ENCODE results near the gene BST1.
A peak's percentile ranks its signal among the peaks of the same experiment; 100 is the strongest.

BST1 gene

DNA sequence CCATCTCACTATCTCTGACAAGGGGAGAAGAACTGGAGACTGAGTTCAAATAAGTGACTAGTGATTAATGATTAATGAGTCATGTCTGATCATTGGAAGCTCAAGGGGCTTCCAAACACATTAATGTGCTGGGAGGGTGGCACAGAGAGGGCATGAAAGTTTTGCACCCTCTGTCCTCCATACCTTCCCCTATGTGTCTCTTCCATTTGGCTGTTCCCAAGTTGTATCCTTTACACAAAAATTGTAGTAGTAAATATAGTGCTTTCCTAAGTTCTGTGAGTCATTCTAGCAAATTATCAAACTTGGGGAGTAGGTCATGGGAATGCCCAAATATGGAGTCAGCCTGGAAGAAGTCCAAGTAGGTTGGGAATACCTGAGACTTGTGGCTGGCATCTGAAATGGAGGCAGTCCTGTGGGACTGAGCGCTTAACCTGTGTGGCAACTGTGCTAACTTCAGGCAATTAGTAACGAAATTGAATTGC, 25.3 kb upstream of the BST1 start:
- DNase-seq: no peak

DNA sequence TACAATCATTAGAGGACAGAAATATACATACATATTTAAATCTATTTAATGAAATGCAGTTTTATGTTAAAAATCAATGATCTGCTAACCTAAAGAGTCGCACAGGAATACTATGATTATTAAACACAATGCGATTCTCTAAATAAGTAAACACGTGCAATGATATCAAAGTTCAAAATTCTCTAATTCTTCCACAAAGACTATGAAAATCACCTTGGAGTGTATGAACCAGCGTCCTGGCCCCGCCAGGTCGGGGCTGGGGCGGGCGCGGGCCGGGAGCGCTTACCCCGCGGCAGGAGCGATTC, 21.8 kb upstream of the BST1 start:
- no peak for DNase-seq

DNA sequence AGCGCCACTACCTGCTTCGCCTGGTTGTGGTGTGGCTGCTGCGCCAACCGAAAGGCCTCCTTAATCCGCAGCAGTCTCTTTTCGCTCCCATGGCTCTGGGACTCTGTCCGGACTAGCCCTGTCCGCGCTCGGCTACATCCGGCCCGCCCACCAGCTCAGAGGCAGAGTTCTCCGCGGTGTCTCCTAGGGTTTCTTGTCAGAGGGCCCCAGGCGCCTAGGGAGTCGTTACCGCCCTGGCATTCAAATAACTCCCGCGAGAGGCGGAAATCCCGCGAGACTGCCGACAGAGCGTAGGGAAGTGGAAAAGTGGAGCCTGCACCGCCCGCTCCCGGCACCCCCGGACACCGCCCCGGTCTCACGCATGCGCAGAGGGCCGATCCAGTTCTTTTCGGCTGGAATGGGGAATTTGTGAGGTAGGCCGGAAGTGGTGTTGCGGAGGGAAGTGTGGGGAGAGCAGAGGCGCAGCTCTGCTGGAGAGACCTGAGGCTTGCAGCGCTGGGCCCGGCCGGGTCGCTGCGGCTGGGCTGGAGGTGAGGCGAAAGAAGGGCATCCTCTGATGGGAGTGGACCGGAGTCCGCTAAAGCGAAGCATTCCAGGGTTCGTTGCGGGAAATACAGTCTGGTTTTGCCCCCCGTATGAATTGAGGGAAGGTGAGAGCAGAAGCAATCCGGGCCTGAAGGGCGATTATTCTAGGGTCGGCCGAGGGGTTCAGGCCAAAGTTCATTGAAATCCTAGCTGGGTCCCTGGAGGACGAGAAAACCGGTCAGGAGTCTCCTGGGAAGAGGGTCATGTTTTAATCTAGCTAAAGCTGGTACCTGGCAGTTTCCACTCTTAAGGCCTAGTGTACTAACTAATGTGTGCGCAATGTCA, 21.3 kb upstream of the BST1 start, which contains the start of gene FAM200B:
Gene FAM200B, plus strand, starts transcription at position 456 of the 870 bp plus-strand sequence. CDS start 5,151 bp downstream, outside the sequence.
- peak; percentile 100 for DNase-seq

DNA sequence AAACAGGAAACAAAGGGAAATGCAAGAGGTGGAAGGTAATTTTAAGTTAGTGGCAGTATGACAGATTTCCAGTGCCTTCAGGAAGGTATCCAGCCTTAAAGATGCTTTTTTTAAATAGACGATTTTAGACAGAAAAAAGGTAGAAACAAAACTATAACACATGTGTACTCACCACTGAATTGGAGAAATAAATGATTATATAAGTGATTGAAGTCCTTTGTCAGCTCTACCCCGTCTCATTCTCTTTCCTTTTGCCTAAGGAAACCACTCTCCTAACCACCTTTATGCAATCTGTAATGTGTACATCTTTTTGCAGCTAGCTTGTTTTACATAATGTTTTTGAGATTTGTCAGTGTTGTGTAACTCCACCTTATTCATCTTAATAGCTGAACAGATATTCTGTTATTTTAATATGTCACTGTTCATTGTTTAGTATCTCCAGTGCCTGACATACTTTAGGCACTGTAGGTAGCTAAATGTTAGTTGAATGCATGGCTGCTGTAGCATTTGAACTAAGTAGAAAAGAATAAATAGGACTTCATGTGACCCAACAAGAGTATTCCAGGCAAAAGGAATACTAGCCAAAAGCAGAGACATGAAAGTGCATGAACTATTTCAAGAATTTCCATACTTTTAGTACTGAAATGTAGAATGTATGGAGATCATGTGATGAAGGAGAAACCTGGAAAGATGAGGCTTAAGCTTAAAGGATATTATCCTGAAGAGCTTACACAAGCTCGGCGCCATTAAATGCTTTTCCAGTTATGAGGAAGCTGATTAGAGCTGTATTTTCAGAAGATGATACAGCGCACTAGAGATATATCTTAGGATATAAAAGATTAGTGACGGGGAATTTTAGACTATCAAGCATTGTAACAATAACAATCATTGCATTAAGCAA, 20.4 kb upstream of the BST1 start:
- no peak for DNase-seq

DNA sequence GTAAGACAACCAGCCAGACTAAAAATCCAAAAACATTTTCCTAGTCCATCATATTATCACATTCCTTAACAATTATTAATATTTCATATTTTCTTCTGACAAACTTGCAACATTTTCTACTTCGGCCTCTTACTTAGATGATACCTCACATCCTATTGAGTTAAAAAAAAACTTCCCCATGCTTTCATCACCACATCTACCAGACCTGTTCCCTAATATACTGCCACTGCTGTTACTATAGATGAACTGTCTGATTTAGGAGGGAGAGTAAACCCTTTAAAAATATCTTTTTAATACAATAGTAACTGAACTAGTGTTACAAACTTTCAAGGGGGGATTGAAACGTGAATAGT, 19.7 kb upstream of the BST1 start:
- no peak for DNase-seq

DNA sequence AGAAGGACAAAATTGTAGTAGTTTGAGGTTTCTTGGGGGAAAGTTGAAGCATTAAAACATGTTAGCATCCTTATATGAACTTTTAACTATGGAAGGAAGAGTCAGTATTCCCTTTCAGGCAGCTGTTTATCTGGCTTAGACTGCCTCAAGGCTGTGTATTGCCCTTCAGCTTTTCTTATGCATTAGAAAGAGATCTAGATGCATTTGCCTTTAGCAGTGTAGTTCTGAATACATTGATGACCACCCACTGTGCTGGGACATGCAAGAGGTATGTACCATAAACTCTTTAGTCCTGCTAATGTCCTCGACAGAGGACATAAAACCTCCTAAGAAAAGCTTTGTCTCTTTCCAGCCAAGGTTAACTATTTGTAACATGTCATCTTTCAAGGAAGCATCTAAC, 18.4 kb upstream of the BST1 start:
- no peak for DNase-seq

DNA sequence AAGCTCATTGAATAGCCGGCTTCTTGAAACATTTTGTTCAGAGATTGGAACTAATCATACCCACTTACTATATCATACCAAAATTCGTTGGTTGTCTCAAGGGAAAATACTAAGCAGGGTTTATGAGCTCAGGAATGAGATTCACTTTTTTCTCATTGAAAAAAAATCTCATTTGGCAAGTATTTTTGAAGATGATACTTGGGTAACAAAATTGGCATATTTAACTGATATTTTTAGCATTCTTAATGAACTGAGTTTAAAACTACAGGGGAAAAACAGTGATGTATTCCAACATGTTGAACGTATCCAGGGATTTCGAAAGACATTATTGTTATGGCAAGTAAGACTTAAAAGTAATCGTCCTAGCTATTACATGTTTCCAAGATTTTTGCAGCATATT, 14.8 kb upstream of the BST1 start:
- DNase-seq: no peak

DNA sequence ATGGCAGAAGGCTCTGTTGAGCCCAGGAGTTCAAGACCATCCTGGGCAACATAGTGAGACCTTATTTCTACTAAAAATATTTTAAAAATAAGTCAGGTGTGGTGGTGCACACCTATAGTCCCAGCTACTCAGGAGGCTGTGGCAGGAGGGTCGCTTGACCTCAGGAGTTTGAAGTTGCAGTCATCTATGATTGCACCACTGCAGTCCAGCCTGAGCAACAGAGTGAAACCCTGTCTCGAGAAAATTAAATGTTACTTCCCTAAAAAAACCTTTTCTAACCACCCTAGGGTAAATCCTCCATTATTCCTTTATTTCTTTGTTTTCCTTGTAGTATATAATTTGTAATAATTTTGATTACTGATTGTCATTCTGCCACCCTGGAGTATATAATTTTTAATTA, 13.3 kb upstream of the BST1 start:
- no peak for DNase-seq

DNA sequence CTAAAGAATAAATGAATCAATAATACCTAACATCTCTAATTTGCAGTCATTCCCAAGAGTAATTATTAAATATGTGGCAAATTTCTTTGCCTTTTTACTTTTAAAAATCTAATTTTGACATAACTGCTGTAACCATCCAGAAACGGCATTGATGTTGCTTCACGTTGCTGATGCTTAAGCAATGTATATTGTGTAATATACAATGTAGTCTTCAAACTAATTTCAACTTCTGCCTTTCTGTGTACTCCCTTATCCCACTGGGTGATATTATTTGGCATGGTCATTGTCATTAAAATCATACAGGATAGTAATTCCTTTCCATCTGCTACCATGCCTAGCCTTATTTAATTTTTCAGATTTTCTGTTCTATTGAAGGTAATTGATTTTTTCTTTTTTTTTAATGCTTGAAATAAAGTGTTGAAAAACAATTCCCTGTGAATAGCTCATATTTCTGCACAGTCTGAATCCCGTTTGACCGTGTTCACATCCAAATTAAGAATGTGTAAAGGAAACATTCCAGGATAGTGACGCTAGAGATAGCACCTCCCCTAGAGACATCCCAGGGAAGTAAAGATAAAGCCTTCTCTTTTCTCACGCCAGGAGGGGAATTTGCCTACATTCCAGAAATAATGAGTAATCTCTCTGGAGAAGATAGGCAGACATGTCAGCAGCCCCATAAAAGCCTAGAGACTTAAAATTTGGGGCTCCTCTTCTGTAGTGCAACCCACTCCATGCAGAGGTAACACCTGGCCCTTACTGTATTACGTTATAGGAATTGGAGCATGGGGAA, 12.7 kb upstream of the BST1 start:
- DNase-seq: peak; percentile 62

DNA sequence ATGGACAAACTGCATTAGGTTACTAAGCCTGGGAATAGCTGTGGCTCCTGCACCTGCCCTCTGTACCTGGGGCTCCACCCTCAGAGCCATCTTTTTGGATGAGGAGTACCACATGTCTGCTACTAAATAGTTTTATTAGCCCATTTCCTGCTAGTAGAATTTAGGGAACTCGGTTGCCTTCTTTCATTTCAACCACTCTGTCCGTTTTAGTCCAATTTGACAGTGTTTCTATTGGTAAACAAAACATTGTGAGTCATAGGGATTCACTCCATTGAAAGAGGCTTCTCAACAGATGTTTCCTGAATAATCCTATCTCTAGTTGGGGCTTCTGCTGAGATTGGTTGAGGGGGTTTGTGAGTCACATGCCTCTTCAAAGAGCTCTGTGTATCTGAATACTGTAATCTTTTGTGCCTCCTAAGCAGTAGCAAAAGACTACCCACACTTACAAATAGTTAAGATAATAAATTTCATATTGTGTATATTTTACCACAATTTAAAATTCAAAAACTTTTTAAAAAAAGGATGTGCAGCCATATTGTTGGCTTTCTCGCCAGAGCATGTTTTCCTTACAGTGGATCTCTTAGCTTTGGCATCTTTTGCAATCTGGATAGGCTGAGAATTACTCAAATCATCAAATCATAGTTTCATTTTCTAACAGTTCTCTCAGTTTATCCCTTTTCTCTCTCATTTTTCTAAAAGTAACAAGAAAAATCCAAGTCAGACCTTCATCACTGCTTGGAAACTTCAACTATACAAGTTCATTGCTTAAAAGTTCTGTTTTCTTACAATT, 11.3 kb upstream of the BST1 start:
- DNase-seq: peak; percentile 36

DNA sequence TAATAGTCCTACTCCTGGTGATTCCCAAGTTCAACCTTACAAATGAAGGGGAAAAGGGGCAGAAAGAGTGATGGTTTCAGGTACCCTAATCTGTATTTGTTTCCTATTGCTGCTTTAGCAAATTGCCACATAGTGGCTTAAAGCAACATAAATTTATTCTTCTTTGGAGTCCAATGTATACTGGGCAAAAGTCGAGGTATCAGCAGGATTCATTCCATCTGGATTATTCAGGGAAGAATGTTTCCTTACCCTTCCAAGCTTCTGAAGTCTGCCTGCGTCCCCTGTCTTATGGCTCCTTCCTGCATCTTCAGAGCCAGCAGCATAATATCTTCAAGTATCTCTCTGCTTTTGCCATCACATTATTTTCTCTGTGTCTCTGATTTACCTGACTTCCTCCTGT, 10.3 kb upstream of the BST1 start:
- DNase-seq: no peak

DNA sequence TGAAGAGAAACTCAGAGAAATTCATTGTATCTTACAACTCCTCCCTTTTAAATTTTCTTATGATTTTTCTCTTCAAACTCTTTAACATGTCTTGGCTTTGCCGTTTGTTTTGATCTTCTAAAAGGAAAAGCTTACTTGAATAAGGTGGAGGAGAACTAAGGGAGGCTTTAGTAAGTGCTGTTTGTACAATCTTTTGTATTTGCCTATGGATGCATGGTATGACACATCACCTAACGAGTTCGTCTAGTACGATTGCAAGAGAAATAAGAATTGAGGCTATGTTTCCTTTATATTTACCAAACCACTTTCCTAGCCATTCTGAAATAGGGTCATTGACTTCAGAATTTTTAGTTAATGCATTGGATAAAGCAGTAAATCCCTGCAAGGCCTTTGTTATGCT, 8.4 kb upstream of the BST1 start:
- no peak for DNase-seq

DNA sequence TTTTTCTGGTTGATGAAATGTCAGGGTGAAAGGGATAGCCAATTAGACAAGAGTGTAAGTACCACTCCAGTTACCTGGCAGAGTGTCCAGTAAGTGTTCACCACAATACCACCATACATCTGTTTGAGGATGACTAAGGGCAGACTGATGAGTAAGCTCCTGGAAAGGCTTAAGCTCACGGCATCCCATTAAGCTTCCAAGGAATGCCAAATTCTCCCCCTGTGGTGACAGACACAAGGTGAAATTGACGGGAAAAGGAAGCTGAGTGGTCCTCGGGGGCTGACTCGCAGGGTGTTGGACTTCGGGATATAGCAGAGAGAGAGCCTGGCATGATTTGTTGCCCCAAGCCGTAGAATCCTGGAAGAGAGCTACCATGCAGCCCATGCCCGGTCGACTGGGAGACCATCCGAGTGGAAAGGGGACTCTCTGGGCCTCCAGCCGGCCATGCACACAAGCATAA, 7.6 kb upstream of the BST1 start:
- DNase-seq: peak; percentile 72

DNA sequence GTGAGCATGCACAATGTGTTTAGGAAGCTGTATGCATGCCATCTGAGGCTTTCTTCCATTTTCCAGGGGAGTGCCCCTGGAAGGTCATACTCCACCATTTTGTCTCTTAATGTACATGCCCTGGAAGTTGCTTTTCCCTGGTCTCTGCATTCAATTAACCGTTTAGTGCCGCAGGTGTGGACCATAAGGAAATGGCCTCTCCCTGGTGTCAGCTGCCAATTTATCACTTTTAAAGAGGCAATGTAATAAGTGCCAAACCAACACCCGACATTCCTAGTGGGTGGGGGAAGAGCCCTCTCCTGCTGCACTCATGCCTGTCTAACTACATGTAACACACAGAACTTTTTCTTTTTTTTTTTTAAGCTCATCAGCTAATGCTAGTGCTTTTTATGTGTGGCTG, 7.1 kb upstream of the BST1 start:
- DNase-seq: no peak

DNA sequence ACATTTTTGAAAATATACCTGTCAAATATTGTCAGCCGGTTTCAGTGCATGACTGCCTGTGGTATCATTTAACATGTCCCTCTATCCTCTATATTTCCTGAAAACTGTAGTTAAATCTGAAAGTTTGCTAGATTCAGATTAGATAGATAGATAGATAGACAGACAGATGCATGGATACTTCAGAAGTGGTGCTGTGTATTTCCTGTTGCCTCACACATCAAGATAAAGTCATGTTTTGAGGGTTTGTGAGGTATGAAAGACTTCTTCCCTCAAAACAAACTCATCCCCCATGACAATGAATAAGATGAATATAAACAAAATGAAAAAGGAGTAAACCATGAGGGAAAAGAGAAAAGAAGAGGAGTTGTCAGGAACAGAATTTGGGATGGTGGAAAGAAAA, 6.0 kb upstream of the BST1 start:
- no peak for DNase-seq

DNA sequence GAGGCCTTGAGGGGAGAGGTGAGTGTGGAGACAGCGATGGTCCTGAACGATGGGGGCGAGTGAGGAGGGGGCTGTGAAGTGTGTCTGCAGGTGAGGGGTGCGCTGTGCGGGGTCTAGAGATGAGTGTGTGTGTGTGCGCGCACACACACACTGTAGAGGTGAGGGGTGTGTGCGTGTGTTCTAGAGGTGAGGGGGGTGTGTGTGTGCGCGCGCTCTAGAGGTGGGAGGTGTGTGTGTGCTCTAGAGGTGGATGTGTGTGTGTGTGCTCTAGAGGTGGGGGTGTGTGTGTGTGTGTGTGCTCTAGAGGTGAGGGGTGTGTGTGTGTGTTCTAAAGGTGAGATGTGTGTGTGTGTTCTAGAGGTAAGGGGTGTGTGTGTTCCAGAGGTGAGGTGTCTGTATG, 574 bp downstream of the BST1 start:
- DNase-seq: no peak

DNA sequence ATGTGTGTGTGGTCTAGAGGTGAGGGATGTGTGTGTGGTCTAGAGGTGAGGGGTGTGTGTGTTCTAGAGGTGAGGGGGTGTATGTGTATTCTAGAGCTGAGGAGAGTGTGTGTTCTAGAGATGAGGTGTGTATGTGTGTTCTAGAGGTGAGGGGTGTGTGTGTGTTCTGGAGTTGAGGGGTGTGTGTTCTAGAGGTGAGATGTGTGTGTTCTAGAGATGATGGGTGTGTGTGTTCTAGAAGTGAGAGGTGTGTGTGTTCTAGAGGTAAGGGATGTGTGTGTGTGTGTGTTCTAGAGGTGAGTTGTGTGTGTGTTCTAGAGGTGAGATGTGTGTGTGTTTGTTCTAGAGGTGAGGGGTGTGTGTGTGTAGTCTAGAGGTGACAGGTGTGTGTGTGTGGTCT, 1.3 kb downstream of the BST1 start:
- no peak for DNase-seq

DNA sequence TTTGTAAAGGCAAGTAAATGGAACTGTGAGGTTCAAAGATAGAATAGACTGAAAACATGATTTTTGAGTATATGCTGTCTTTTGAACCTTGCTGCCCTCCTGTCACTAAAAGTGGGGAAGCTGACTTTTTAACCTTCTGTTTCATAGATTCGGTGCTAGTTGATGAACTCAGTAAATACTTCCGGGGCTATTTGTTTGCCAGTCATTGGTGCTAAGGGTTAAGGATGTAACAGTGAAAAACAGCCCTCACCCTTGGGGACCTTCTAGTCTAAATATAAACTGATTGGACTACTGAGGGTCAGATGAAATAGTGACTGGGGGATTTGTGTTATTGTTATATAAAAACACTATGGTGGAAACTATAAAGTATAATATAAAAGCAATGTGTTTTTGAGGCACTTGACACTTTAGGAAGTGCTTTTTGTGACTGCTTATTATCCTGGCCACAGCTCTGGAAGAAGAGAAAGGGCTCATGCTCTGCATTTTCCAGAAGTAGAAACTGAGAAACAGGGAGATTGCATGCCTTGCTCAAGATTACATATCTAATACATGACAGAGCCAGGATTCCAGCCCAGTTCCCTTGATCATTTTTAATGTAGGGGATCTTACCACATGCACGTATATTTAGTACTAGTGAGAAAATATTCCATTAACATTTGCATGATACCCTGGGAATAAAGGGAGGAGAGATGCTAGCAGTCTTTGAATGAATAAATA, 3.9 kb downstream of the BST1 start:
- DNase-seq: no peak

DNA sequence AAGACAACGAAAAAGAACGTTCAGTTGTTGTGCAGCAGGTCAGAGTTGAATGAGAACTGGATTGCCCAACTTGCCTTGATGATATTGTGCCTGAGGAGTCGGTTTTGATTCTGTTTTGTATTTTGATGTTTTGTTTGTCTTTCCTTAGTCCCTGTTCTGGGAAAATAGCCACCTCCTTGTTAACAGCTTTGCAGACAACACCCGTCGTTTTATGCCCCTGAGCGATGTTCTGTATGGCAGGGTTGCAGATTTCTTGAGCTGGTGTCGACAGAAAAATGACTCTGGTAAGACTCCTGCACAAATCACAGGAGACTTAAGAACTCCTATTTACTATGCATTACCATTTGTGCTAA, 4.5 kb downstream of the BST1 start:
- DNase-seq: no peak

DNA sequence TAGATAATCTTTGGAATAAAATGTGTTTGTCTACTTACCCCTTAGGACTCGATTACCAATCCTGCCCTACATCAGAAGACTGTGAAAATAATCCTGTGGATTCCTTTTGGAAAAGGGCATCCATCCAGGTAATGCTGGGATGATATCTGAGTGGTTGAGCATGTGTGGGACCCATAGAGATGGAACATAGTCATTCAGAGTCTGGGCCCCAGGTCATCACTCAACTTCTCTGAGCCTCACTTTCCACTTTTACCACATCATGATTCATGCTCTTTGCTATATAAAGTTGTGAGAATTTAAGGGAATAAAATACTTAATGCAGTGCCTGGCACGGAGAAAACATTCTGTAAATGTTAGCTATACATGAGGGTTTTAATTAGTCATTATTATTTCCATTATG, 8.9 kb downstream of the BST1 start:
- no peak for DNase-seq

DNA sequence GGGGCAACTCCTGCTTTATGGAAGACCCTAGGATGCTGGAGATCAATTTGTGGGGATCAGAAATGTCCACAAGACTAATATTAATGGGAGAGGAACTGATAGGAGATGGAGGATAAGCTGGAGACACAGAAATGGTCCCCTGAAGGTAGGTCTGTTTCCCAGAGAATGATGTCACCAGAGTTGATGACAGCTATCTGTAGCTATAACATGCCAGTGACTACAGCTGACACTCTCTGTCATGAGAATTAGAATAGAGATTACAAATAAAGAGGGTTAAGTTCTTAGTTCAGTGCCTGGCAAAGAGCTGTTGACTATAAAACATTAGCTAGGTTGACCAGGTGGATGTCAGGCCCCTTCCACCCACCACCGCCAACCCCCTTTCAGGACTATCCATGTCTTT, 9.3 kb downstream of the BST1 start:
- DNase-seq: no peak

DNA sequence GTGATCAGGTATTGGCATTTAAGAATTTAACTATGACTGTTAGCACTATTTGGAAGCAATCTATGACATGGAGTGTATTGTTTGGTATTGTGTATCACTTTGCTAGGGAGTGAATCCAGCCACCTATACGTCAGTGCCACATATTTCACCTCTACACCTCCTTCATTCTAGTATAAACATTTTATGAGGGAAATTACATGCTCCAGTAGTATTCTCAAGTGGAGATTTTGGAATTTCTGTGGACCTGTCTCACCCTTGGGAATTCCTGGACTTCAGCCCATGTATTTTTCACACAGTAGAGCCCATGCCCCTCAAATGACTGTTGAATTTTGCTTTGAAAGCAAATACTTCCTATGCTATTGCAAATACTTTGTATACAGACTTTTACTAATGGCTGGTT, 11.3 kb downstream of the BST1 start:
- DNase-seq: no peak

Data from T1000 (cell line).